GM23338 (cell line): Measurements from ENCODE around the gene SFXN5. TPM values are rescaled to one million over a fixed set of nuclear protein-coding genes. Genes with fewer than 3 reads are reported as not detected.

Experiments used
- ATAC-seq: fragments of 200-7000 bp; cut with Tn5 transposase; 3 replicates; pipeline ENCODE4 v1.9.1; 2020
- DNase-seq: peaks from one replicate; pipeline ENCODE4 v3.0.0-alpha.2; 2015; ENCODE audit warnings: low spot score
- H2AFZ ChIP-seq: fragments of 200-600 bp; sonication (generic); 2 replicates; pipeline ENCODE4 v1.8.0; 2016; ENCODE audit warnings: antibody characterized with exemption, mild to moderate bottlenecking, moderate library complexity
- H3F3A ChIP-seq: fragments of 200-600 bp; sonication (generic); replicated peaks from 2 replicates; pipeline ENCODE4 v1.8.0; 2017; ENCODE audit warnings: antibody characterized with exemption, mixed run types, low read depth
- H3K27ac ChIP-seq: fragments of 200-600 bp; sonication (generic); 2 replicates; pipeline ENCODE4 v1.6.1; 2016; ENCODE audit warnings: low read depth
- H3K27me3 ChIP-seq: fragments of 200-600 bp; sonication (generic); 2 replicates; pipeline ENCODE4 v1.8.0; 2016; ENCODE audit warnings: mild to moderate bottlenecking, mixed run types, moderate library complexity; ENCODE audit not compliant: insufficient read depth
- H3K36me3 ChIP-seq: fragments of 200-600 bp; sonication (generic); 2 replicates; pipeline ENCODE4 v1.8.0; 2016; ENCODE audit warnings: mild to moderate bottlenecking; ENCODE audit not compliant: insufficient read depth
- H3K4me1 ChIP-seq: fragments of 200-600 bp; sonication (generic); 2 replicates; pipeline ENCODE4 v1.8.0; 2016; ENCODE audit warnings: mild to moderate bottlenecking, moderate library complexity; ENCODE audit not compliant: insufficient read depth
- H3K4me2 ChIP-seq: fragments of 200-600 bp; sonication (generic); 2 replicates; pipeline ENCODE4 v1.7.1; 2017; ENCODE audit warnings: mixed run types
- H3K4me3 ChIP-seq: fragments of 200-600 bp; sonication (generic); 2 replicates; pipeline ENCODE4 v1.6.1; 2016; ENCODE audit warnings: mixed run types
- H3K79me2 ChIP-seq: fragments of 200-600 bp; sonication (generic); replicated peaks from 2 replicates; pipeline ENCODE4 v1.8.0; 2017; ENCODE audit warnings: mild to moderate bottlenecking; ENCODE audit not compliant: insufficient read depth
- H3K9me2 ChIP-seq: fragments of 200-600 bp; sonication (generic); 2 replicates; pipeline ENCODE4 v1.8.0; 2017; ENCODE audit not compliant: insufficient read depth
- H4K20me1 ChIP-seq: fragments of 200-600 bp; sonication (generic); replicated peaks from 2 replicates; pipeline ENCODE4 v1.8.0; 2017; ENCODE audit warnings: mild to moderate bottlenecking; ENCODE audit not compliant: insufficient read depth
- H3K27ac Mint-ChIP-seq: 2 replicates; pipeline ENCODE4 v1.8.0; 2020; ENCODE audit warnings: inconsistent platforms, mild to moderate bottlenecking, moderate library complexity, mixed read lengths
- H3K27me3 Mint-ChIP-seq: 3 replicates; pipeline ENCODE4 v1.8.0; 2022; ENCODE audit warnings: low read depth, mild to moderate bottlenecking, moderate library complexity, mixed read lengths, inconsistent platforms; ENCODE audit not compliant: insufficient read depth, poor library complexity
- H3K36me3 Mint-ChIP-seq: 3 replicates; pipeline ENCODE4 v1.8.0; 2021; ENCODE audit warnings: low read depth, mild to moderate bottlenecking, inconsistent platforms, moderate library complexity, mixed read lengths
- H3K4me1 Mint-ChIP-seq: 3 replicates; pipeline ENCODE4 v1.8.0; 2020; ENCODE audit warnings: mild to moderate bottlenecking, inconsistent platforms, mixed read lengths
- H3K4me3 Mint-ChIP-seq: 3 replicates; pipeline ENCODE4 v1.8.0; 2021; ENCODE audit warnings: moderate library complexity, mild to moderate bottlenecking, inconsistent platforms, mixed read lengths
- H3K9me3 Mint-ChIP-seq: 3 replicates; pipeline ENCODE4 v1.8.0; 2020; ENCODE audit warnings: moderate library complexity, mild to moderate bottlenecking, inconsistent platforms, mixed read lengths
- JUNB ChIP-seq: IDR thresholded peaks from one replicate; pipeline ENCODE4 v1.6.1; 2016; ENCODE audit warnings: antibody characterized with exemption; ENCODE audit not compliant: unreplicated experiment
- POLR2AphosphoS5 ChIP-seq: IDR thresholded peaks from 2 replicates; pipeline ENCODE4 v1.6.1; 2016; ENCODE audit warnings: antibody characterized with exemption, low read depth
- polyA plus RNA-seq: library from polyadenylated mRNA; unstranded; fragments of >200 nt; fragmentation: Nextera tagmentation; extraction: Ambion mirVana; gene quantifications from 2 replicates; pipeline ENCODE4 v1.2.1, GENCODE V29; 2016
- total RNA-seq: library from RNA; depleted of rRNA; stranded (reverse); fragments of >200 nt; shearing (Covaris generic); gene quantifications from 2 replicates; pipeline ENCODE4 v1.2.3, GENCODE V29; 2014
- TF ChIP-seq, protein P1 (sequence below): fragments of 250-450 bp; sonication (Bioruptor Pico); IDR thresholded peaks from 2 replicates; pipeline ENCODE4 v1.5.0; 2020; ENCODE audit warnings: mild to moderate bottlenecking, moderate library complexity
- TF ChIP-seq, protein P2 (sequence below), 2 experiments: fragments of 200-600 bp in 1 of 2; sonication (generic) in 1 of 2; conservative IDR thresholded peaks; 2 replicates each; pipeline versions ENCODE4 v1.5.1 to v1.6.1; 2016 to 2017; ENCODE audit warnings: antibody characterized with exemption in 2 of 2, low read depth in 2 of 2, mild to moderate bottlenecking in 2 of 2, moderate library complexity in 1 of 2

SFXN5 gene
- total and polyA plus RNA-seq, 2 experiments from 2014 or later, result 23.6 to 25.8 TPM

DNA sequence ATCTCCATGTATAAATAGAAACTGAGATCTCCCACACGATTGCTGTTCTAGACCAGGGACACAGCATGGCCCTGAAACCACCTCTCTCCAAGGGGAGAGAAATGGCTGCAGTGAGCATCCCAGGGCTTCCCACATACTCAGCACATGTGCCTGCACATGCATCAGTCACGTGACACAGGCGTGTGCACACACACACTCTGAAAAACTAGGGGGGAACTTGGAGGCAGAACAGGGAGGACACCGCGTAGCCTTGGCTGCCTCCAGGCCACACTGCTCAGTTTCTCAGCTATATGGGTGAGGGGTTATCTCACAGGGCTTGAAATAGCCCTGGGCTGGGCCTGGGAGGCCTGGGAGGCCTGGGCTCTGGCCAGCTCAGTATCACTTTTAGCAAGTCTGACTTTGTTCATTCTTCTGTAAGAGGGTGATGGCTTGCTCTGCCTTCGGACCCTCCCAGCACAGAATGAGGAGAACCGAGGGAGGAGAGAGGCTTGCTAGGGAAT is 87.3 kb downstream of the SFXN5 start (continued):
- TF ChIP-seq, protein P1, sequence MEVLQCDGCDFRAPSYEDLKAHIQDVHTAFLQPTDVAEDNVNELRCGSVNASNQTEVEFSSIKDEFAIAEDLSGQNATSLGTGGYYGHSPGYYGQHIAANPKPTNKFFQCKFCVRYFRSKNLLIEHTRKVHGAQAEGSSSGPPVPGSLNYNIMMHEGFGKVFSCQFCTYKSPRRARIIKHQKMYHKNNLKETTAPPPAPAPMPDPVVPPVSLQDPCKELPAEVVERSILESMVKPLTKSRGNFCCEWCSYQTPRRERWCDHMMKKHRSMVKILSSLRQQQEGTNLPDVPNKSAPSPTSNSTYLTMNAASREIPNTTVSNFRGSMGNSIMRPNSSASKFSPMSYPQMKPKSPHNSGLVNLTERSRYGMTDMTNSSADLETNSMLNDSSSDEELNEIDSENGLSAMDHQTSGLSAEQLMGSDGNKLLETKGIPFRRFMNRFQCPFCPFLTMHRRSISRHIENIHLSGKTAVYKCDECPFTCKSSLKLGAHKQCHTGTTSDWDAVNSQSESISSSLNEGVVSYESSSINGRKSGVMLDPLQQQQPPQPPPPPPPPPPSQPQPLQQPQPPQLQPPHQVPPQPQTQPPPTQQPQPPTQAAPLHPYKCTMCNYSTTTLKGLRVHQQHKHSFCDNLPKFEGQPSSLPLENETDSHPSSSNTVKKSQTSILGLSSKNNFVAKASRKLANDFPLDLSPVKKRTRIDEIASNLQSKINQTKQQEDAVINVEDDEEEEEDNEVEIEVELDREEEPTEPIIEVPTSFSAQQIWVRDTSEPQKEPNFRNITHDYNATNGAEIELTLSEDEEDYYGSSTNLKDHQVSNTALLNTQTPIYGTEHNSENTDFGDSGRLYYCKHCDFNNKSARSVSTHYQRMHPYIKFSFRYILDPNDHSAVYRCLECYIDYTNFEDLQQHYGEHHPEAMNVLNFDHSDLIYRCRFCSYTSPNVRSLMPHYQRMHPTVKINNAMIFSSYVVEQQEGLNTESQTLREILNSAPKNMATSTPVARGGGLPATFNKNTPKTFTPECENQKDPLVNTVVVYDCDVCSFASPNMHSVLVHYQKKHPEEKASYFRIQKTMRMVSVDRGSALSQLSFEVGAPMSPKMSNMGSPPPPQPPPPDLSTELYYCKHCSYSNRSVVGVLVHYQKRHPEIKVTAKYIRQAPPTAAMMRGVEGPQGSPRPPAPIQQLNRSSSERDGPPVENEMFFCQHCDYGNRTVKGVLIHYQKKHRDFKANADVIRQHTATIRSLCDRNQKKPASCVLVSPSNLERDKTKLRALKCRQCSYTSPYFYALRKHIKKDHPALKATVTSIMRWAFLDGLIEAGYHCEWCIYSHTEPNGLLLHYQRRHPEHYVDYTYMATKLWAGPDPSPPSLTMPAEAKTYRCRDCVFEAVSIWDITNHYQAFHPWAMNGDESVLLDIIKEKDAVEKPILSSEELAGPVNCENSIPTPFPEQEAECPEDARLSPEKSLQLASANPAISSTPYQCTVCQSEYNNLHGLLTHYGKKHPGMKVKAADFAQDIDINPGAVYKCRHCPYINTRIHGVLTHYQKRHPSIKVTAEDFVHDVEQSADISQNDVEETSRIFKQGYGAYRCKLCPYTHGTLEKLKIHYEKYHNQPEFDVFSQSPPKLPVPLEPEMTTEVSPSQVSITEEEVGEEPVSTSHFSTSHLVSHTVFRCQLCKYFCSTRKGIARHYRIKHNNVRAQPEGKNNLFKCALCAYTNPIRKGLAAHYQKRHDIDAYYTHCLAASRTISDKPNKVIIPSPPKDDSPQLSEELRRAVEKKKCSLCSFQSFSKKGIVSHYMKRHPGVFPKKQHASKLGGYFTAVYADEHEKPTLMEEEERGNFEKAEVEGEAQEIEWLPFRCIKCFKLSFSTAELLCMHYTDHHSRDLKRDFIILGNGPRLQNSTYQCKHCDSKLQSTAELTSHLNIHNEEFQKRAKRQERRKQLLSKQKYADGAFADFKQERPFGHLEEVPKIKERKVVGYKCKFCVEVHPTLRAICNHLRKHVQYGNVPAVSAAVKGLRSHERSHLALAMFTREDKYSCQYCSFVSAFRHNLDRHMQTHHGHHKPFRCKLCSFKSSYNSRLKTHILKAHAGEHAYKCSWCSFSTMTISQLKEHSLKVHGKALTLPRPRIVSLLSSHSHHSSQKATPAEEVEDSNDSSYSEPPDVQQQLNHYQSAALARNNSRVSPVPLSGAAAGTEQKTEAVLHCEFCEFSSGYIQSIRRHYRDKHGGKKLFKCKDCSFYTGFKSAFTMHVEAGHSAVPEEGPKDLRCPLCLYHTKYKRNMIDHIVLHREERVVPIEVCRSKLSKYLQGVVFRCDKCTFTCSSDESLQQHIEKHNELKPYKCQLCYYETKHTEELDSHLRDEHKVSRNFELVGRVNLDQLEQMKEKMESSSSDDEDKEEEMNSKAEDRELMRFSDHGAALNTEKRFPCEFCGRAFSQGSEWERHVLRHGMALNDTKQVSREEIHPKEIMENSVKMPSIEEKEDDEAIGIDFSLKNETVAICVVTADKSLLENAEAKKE (CRISPR knock-in tag), result no peak
- no peak for TF ChIP-seq POLR2AphosphoS5
- TF ChIP-seq, protein P2, sequence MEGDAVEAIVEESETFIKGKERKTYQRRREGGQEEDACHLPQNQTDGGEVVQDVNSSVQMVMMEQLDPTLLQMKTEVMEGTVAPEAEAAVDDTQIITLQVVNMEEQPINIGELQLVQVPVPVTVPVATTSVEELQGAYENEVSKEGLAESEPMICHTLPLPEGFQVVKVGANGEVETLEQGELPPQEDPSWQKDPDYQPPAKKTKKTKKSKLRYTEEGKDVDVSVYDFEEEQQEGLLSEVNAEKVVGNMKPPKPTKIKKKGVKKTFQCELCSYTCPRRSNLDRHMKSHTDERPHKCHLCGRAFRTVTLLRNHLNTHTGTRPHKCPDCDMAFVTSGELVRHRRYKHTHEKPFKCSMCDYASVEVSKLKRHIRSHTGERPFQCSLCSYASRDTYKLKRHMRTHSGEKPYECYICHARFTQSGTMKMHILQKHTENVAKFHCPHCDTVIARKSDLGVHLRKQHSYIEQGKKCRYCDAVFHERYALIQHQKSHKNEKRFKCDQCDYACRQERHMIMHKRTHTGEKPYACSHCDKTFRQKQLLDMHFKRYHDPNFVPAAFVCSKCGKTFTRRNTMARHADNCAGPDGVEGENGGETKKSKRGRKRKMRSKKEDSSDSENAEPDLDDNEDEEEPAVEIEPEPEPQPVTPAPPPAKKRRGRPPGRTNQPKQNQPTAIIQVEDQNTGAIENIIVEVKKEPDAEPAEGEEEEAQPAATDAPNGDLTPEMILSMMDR (conservative IDR thresholded peaks at IDR 0.05; ENCODE audit: low read depth in 2 of 2), result no peak

DNA sequence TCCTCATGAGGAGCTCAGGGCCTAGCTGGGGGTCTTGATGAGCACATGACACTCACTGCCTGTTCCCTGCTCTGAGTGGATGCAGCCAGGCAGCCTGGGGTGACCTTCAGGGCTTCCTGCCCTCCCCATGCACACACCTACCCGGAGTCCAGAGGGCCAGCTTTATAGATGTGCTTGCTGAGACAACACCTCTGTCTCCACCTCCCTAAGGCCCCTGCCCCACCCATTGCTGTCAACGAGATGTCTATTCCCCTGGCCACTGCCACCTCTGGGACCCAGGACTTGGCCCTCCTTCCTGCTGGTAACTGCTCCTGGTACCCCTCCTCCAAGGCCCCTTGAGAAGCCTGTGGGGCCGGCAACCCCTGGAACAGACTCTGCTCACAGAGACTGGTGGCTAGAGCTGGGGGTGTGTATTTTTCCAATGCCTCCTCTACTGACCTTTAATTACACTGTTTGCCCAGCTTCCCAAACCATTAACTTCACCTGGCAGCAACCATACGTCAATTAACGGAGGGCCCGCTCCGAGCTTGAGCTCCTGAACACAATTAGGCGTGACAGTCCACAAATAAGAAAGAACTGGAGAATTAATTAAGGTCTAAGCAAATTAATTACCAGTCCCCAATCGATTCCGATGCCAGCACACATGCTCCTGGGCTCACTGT is 87.9 kb downstream of the SFXN5 start:
- H3K4me1 Mint-ChIP-seq, result peaks cover 14% of the 10 kb centered on the region
- H3K9me3 Mint-ChIP-seq, result no peaks in the 10 kb centered on the region
- TF ChIP-seq JUNB, result no peak
- Histone ChIP-seq H3K27ac (no peak overlapping the region), H3K4me1 (no peaks in the 10 kb centered on the region), H4K20me1 (no peaks in the 10 kb centered on the region), H3F3A (no peaks in the 10 kb centered on the region), H3K4me3 (no peak overlapping the region), H3K36me3 (no peaks in the 10 kb centered on the region), H3K79me2 (no peaks in the 10 kb centered on the region), H3K4me2 (no peak overlapping the region), H3K27me3 (no peaks in the 10 kb centered on the region), H3K9me2 (no peaks in the 10 kb centered on the region), H2AFZ (no peak overlapping the region)
- peaks cover 7% of the 10 kb centered on the region; the same call in 2 of the 3 replicates for H3K36me3 Mint-ChIP-seq
- DNase-seq, result no peak
- no peak overlapping the region for H3K4me3 Mint-ChIP-seq
- H3K27ac Mint-ChIP-seq, result no peak overlapping the region
- H3K27me3 Mint-ChIP-seq, result peaks cover 6% of the 10 kb centered on the region
- no peak for ATAC-seq
